DMS53 treated with DMSO at 0.1 percent for 48 hours (cell line): ENCODE results near the gene VPS26C.

Experiments used
- DNase-seq: peaks from one replicate; lab custom pipeline; 2025; ENCODE audit not compliant: unreplicated experiment; lab: John Stamatoyannopoulos, UW

The VPS26C gene

DNA sequence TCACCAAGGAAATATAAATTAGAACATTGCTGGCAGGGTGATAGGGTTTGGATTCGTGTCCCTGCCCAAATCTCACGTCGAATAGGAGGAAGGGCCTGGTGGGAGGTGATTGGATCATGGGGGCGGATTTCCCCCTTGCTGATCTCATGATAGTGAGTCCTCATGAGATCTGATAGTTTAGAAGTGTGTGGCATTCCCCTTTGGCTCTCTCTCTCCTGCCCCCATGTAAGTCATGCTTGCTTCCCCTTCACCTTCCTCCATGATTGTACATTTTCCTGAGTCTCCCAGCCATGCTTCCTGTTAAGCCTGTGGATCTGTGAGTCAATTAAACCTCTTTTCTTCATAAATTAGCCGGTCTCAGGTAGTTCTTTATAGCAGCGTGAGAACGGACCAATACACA, 60.6 kb downstream of the VPS26C start:
- DNase-seq, result no peak

DNA sequence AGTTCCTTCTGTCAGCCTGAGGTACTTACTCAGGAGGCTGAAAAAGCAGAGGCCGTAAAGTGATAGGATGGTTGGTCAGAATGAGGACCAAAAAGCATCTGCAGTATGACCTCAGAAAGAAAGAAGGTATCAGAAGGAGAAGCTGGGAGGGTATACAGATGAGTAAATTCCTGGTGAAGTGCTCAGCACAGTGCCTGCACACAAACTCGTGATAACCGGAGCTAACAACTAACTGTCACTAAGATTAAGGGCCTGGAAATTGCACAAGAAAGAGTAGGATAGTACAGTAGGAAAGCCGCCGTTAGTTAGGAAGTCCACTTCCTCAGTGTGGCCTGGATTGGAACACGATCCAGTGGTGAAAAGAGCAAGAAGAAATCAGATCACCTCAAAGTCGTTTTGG, 62.6 kb downstream of the VPS26C start:
- DNase-seq, result no peak

GRCh38 chr21:37202221-37203110, 64.7 kb downstream of the VPS26C start:
- DNase-seq, result no peak

GRCh38 chr21:37200641-37201480, 66.3 kb downstream of the VPS26C start:
- no peak for DNase-seq

DNA sequence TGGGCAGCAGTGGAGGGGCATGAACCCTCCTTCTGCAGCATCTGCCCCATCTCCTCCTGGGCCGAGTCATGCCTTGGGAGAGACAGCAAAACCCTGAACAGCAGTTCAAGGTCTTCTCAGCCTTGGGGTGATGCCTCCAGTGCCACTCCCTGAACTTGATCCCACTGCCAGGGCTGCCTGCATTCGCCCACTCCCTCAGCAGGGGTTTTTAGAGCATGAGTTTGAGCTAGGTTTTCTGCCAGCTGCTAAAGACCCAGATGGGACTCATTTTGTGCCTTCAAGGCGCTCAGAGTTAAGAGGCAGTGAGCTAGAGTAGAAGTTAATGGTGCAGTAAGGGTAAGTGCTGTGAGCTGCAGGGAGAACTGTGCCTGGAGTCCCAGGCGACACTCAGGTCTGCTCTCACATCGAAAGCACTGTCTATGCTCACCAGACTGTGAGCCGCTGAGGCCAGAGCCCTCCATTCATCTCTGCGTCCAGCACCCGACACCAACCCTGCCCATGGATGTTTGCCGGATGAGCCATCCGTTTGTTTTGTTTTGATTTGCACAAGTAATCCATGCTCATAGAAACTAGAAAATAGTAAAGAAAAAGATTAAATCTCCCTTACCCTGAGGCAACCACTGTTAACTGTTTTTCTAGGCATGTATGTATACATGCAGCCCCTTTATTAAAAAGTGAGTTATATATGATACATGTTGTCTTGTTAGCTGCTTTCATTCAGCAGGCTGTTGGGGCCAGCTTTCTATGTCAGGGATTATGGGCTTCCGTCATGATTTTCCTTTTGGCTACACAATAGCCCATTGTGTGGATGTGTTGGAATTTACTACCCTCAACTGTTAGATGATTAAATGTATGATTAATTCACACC, 67.8 kb downstream of the VPS26C start:
- no peak for DNase-seq

DNA sequence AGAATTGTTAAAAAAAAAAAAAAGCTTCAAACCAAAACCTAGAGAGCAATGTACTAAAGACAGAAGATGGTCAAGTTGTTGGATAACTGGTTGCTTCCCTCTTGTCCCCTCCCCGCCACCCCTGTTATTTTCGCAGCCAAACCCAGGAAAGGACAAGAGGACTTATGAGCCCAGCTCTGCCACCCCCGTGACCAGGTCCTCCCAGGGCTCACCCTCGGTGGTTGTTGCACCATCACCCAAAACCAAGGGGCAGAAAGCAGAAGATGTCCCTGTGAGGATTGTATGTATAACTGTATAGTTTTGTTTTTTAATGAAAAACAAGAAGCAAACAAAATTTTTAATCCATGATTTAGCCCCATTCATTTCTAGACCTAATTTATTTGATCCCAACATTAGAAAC, 69.4 kb downstream of the VPS26C start:
- no peak for DNase-seq

DNA sequence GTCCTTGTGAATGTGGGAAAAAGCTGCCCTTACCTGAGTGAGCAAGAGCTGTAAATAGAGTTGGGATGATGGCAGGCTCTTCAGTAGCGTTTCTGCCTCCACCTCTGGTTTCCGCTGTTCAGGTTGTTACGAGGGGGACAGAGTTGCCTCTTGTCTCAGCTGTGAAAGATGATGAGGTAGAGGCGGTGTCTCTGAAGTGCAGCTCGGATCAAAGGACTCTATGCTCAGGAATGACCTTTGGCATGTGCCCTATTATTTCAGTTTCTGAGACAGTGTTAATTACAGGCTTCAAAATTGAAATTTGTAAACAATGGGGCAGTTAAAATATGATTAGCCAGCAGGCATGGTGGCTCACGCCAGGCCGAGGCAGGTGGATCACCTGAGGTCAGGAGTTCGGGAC, 70.3 kb downstream of the VPS26C start:
- no peak for DNase-seq

GRCh38 chr21:37195610-37196009, 71.5 kb downstream of the VPS26C start:
- DNase-seq, result no peak

DNA sequence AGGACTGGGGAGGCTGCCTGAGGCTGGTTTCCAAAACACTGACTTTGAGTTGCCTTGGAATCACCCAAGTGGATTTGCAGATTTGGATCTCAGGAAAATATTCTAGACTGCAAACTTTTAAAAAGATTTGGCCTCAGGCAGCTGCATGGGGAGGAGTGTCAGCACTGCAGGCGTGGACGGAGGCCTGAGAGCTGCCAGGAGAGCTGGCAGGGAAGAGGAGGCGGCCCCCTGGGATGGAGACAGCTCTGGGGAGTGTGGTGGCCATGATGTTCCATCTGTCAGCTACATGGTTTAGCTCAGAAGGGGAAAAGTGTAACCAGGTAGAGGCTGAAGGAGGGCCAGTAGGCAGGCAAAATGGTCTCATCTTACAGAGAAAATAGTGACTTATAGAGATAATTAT, 72.1 kb downstream of the VPS26C start:
- DNase-seq, result no peak

DNA sequence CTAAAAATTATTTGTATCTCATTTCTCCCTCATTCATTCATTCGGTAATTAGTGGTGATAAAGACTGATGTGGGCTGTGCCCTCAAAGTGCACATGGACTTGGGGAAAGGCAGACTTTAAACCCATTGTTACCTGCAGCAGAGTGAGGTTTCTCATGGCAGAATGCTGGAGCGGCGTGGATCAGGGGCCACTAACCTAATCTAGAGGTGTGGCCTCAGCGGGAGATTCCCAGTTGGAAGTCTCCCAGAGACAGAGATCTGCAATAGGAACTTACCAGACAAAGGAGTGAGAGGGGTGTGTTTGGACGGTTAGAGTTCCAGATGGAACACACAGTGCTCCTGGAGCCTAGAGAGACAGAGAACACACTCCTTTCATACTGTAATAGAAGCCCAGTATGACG, 73.5 kb downstream of the VPS26C start:
- no peak for DNase-seq

- DNase-seq, result no peak
Measured at GRCh38 chr21:37193006-37193405, 74.1 kb downstream of the VPS26C start.

DNA sequence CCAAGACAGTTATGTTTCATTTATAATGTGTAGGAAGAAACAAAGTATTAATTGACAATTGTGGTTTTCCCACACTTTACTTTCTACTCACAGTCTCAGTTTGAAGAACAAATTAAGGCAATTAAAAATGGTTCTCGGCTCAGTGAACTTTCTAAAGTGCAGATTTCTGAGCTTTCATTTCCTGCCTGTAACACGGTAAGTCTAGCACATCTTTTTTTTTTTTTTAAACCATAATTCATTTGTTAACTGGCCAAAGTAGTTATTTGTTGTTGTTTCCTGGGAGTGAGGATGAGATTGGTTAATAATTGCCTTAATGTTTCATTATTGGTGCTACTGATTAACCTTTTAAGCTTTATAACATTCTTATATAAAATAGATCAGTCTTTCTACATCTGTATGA, 75.1 kb downstream of the VPS26C start:
- DNase-seq, result no peak

DNA sequence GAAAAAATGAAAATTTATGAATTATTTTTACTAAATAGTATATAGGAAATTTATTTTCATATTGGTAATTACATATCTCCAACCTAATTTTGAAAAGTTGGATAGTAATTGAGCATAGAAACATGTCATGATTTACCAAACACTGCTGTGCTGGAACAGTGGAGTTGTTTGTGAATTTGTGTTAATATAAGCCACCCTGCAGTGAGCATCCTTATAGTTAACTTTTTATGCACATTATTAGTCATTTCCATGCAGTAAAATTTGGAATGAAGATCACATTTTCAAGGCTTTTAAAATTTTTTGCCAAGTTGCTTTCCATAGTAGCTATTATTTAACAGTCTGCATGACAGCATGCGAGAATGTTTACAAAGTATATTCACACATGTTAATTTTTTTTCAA, 78.3 kb downstream of the VPS26C start:
- no peak for DNase-seq

DNA sequence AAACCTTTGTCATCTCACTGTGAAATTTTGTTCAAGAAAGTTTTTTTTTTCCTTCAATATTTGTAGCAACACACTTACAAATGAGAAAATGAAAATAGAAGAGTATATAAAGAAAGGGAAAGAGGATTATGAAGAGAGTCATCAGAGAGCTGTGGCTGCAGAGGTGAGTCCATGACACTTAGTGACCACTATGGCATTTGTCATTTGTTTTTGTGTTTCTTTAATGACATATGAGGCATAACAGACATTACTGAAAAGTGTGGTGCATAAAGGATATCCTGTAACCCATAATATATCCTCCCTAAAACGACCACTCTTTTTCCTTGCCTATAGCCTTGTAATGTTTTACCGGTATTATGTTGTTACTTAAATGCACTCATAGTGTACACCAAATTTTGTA, 80.2 kb downstream of the VPS26C start:
- no peak for DNase-seq

- no peak for DNase-seq
Measured at GRCh38 chr21:37184784-37185593, 82.1 kb downstream of the VPS26C start.

DNA sequence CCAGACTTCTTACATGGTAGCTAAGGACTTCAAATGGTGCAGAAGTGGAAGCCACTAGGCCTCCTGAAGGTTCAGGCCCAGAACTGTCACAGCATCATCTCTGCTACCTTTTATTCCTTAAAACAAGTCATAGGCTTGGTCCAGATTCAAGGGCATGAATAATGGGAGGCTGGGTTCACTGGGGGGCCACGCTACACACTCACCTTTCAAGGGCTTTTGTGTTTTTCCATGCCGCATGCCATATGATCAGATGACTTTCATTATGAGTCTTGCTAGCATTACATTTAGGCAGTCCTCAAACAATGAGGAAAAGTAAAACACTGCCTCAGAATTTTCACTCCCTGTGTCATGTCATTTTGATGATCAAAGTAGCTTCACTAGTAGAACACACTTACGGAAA, 83.4 kb downstream of the VPS26C start:
- DNase-seq, result no peak

DNA sequence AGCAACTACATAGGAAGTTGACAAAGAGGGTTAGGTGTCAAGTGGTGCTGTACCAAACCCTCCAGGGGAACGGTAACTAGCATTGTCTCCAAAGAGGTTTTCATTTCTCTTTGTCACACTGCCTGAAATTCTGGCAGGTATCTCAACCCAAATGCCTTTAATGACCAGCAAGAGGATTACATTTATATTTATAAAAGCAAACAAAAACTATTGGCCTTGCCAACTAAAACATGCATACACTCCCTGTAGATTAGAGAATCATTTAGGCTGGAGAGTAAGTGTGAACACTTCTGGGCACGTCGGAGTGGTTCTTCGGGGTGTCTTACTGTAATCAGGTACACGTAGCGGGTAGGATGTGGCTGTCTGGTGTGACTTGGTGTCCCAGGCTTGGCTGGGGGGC, 84.9 kb downstream of the VPS26C start:
- DNase-seq, result no peak

GRCh38 chr21:37181059-37181458, 86.1 kb downstream of the VPS26C start:
- no peak for DNase-seq

GRCh38 chr21:37176716-37177115, 90.4 kb downstream of the VPS26C start:
- DNase-seq, result no peak
